Measurements from ENCODE around the gene S100B.

Gene S100B

DNA sequence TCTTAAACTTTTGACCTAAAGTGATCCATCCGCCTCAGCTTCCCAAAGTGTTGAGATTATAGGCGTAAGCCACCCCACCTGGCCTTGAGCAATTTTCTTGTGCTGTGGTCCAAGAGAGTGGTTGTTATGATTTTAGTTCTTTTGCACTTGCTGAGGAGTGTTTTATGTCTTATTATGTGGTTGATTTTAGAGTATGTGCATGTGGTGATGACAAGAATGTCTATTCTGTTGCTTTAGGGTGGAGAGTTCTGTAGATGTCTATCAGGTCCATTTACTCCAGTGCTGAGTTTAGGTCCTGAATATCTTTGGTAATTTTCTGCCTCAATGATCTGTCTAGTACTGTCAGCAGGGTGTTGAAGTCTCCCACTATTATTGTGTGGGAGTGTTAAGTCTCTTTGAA lies 11.2 kb upstream of the S100B start:
- Histone ChIP-seq H3K9me3 (no peaks in the 10 kb centered on the region), H3K36me3 (no peaks in the 10 kb centered on the region), H3K4me3 (ENCODE audit: low read depth in 1 of 2, low read length in 1 of 2) (no peak overlapping the region), H3K27ac (no peak overlapping the region), H3K4me1 (ENCODE audit: control insufficient read depth in 1 of 2, insufficient read depth in 1 of 2, low read depth in 1 of 2, low read length in 1 of 2) (peaks cover 31 to 34% of the 10 kb centered on the region in 2 experiments), H3K27me3 (no peaks in the 10 kb centered on the region)
- TF ChIP-seq, protein P1, sequence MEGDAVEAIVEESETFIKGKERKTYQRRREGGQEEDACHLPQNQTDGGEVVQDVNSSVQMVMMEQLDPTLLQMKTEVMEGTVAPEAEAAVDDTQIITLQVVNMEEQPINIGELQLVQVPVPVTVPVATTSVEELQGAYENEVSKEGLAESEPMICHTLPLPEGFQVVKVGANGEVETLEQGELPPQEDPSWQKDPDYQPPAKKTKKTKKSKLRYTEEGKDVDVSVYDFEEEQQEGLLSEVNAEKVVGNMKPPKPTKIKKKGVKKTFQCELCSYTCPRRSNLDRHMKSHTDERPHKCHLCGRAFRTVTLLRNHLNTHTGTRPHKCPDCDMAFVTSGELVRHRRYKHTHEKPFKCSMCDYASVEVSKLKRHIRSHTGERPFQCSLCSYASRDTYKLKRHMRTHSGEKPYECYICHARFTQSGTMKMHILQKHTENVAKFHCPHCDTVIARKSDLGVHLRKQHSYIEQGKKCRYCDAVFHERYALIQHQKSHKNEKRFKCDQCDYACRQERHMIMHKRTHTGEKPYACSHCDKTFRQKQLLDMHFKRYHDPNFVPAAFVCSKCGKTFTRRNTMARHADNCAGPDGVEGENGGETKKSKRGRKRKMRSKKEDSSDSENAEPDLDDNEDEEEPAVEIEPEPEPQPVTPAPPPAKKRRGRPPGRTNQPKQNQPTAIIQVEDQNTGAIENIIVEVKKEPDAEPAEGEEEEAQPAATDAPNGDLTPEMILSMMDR (IDR thresholded peaks at IDR 0.05) = no peak

DNA sequence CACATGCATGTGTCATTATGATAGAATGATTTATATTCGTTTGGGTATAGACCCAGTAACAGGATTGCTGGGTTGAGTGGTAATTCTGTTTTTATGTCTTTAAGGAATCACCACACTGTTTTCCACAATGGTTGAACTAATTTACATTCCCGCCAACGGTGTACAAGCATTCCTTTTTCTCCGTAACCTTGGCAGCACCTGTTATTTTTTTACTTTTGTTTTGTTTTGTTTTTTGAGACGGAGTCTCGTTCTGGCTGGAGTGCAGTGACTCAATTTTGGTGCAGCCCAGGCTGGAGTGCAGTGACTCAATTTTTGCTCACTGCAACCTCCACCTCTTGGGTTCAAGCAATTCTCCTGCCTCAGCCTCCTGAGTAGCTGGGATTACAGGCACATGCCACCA lies 8.5 kb upstream of the S100B start:
- H3K9me3 ChIP-seq = no peaks in the 10 kb centered on the region

DNA sequence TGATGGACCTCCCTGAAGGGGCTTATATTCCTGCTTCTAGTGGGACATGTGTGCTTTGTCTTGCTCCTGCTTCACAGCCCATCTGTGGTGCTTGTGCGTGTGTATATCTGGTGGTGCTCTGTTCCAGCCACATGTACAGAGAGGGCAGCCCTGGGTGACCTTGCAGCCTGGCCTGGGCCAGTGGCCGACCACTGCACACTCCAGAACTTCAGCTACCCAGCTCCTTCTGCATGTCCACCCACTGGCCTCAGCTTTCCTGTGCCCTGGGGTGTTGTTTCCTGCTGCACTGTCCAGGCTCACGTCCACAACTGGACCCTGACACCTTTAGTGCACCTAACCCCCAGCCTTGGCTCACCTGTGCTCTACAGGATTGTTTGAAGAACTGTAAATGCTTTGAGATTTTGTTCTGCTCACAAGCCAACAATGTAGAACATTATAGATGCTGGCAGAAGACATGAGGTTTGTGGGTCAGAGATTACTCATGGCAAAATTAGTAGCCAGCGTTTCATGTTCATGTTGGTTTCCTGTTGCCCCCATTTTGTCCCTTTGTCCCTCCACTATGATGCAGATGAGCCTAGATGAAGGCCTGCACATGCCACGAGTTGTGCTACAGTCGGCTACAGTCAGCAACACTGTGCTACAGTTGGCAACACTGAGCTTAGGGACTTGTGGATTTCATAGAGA lies 5.3 kb upstream of the S100B start:
- H3K4me1 ChIP-seq (ENCODE audit: control insufficient read depth in 1 of 2, insufficient read depth in 1 of 2, low read depth in 1 of 2, low read length in 1 of 2) = peaks cover 17 to 19% of the 10 kb centered on the region in 2 experiments
- H3K36me3 ChIP-seq = no peaks in the 10 kb centered on the region
- TF ChIP-seq, protein P1 (IDR thresholded peaks at IDR 0.05) = no peak
- no peak overlapping the region for H3K27ac ChIP-seq
- no peaks in the 10 kb centered on the region for H3K27me3 ChIP-seq
- no peak overlapping the region for H3K4me3 ChIP-seq (ENCODE audit: low read depth in 1 of 2, low read length in 1 of 2)
- H3K9me3 ChIP-seq = no peaks in the 10 kb centered on the region

More for the DNA sequence above, 8.5 kb upstream of the S100B start:
- Histone ChIP-seq H3K4me1 (ENCODE audit: control insufficient read depth in 1 of 2, insufficient read depth in 1 of 2, low read depth in 1 of 2, low read length in 1 of 2) (peaks cover 4 to 8% of the 10 kb centered on the region in 2 experiments), H3K4me3 (ENCODE audit: low read depth in 1 of 2, low read length in 1 of 2) (no peak overlapping the region), H3K36me3 (no peaks in the 10 kb centered on the region), H3K27ac (no peak overlapping the region), H3K27me3 (no peaks in the 10 kb centered on the region)
- TF ChIP-seq, protein P1 (IDR thresholded peaks at IDR 0.05) = no peak

DNA sequence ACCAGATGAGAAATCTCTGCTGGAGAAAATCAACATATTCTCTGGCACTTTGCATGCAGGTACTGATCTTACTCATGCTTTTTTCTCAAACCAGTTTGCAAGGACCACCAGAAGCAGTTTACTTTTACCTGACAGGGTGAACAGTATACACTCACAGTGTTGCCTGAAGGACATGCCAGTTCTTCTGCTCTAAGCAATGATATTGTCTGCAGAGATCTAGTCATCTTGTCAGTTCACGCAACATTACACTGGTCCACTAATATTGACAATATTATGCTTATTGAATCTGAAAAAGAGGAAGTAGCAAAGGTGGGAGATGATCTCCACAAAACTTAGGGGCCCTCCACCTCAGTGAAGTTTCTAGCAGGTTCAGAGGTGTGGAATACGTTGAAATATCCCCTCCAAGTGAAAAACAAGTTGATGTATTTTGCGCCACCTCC lies 3.8 kb upstream of the S100B start:
- TF ChIP-seq, protein P1 (IDR thresholded peaks at IDR 0.05) = no peak
- Histone ChIP-seq H3K27me3 (no peaks in the 10 kb centered on the region), H3K4me3 (ENCODE audit: low read depth in 1 of 2, low read length in 1 of 2) (no peak overlapping the region), H3K4me1 (ENCODE audit: control insufficient read depth in 1 of 2, insufficient read depth in 1 of 2, low read depth in 1 of 2, low read length in 1 of 2) (peaks cover 24 to 25% of the 10 kb centered on the region in 2 experiments), H3K27ac (no peak overlapping the region), H3K9me3 (no peaks in the 10 kb centered on the region), H3K36me3 (no peaks in the 10 kb centered on the region)

DNA sequence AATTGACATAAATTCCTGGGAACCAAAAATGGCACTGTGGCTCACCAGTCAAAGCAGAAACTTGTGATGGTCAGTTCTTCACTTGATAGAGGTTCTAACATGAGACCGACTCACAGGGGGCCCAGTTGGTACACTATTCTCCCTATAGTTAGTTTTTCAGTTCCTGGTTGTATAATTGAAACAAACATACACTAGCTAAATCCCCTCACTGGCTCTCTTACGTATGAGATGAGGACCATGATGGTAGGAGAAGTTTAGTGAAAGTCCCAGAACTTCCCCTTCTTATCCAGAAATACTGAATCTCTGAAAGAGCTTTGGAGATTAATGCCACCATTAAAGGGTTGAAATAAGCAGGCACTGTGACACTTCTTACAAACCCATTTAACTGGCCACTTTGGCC lies 2.8 kb upstream of the S100B start:
- Histone ChIP-seq H3K4me1 (ENCODE audit: control insufficient read depth in 1 of 2, insufficient read depth in 1 of 2, low read depth in 1 of 2, low read length in 1 of 2) (peaks cover 24 to 25% of the 10 kb centered on the region in 2 experiments), H3K27me3 (no peaks in the 10 kb centered on the region)
- TF ChIP-seq, protein P1 (IDR thresholded peaks at IDR 0.05) = no peak

More for the DNA sequence above, 2.8 kb upstream of the S100B start:
- Histone ChIP-seq H3K9me3 (no peaks in the 10 kb centered on the region), H3K4me3 (ENCODE audit: low read depth in 1 of 2, low read length in 1 of 2) (no peak overlapping the region), H3K36me3 (no peaks in the 10 kb centered on the region), H3K27ac (no peak overlapping the region)
